ENCODE results near the gene RAI1. TPM values are rescaled to one million over a fixed set of nuclear protein-coding genes. Genes with fewer than 3 reads are reported as not detected.

RAI1 gene
- total RNA-seq, 1 donor from 2014 or later = 29.2 TPM

DNA sequence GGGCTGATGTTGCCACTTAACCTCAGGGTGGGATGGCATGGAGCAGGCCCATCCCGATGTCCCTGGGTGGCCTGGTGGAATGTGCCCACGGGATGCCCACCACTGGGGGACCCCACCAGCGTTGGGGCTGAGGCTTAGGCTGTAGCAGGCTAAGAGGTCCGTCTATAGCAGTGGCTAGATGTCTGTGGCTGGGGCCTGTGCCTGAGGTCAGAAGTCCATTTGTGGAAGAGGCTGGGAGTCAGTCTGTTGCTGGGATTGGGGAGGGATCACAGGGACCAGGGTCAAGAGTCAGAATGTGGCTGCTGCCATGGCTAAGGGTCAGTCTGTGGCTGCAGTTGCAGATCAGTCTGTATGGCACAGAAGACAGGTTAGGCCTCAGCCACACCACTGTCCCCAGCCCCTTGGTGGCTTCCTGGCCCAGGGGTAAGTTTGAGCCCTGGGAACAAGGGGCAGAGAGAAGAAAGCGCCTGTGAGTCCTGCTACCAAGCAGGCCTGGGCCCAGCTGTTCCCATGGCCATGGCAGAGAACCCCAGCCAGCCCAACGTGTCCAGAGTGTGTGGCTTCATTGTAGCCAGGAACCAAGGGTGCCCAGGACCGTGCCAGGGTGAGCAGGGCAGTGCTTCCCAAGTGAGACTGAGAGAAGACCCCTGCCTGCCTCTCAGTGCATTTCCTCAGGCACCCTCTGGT is 35.7 kb downstream of the RAI1 start:
- H3K36me3 ChIP-seq = no peaks in the 10 kb centered on the region
- H3K4me1 ChIP-seq = peaks cover 56% of the 10 kb centered on the region
- H3K4me3 ChIP-seq = no peak overlapping the region
- intact Hi-C loops (cut with DNase I) = no loop called here
- TF ChIP-seq POLR2AphosphoS5 (IDR thresholded peaks at IDR 0.05; ENCODE audit: insufficient read depth in 1 of 2, low read depth in 1 of 2) = no peak
- no peak for TF ChIP-seq POLR2A (IDR thresholded peaks at IDR 0.05)
- TF ChIP-seq, protein P1, sequence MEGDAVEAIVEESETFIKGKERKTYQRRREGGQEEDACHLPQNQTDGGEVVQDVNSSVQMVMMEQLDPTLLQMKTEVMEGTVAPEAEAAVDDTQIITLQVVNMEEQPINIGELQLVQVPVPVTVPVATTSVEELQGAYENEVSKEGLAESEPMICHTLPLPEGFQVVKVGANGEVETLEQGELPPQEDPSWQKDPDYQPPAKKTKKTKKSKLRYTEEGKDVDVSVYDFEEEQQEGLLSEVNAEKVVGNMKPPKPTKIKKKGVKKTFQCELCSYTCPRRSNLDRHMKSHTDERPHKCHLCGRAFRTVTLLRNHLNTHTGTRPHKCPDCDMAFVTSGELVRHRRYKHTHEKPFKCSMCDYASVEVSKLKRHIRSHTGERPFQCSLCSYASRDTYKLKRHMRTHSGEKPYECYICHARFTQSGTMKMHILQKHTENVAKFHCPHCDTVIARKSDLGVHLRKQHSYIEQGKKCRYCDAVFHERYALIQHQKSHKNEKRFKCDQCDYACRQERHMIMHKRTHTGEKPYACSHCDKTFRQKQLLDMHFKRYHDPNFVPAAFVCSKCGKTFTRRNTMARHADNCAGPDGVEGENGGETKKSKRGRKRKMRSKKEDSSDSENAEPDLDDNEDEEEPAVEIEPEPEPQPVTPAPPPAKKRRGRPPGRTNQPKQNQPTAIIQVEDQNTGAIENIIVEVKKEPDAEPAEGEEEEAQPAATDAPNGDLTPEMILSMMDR (IDR thresholded peaks at IDR 0.05) = no peak
- DNase-seq (ENCODE audit: extremely low spot score in 2 of 2) = no peak
- H3K27ac ChIP-seq = no peak overlapping the region
- no peaks in the 10 kb centered on the region for H3K9me3 ChIP-seq
- H3K27me3 ChIP-seq = no peaks in the 10 kb centered on the region

DNA sequence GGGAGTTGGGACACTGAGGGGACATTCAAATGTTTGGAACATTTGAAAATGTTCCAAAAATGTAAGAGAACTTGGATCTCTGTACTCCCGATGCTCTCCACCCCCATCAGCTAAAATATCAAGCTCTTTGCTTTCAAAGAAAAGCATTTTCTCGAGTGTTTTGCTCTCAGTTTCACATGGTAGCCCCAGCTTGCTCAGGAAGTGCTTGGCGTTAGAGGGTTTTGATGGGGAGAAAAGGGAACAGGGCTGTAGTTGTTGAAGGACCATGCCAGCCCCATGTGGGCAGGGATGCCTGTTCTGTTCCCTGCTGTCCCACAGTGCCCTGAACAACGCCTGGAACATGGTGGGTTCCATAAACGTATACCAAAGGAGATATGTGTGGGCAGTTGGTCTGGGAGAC is 37.0 kb downstream of the RAI1 start:
- Histone ChIP-seq H3K27me3 (no peaks in the 10 kb centered on the region), H3K27ac (no peak overlapping the region), H3K4me3 (no peak overlapping the region), H3K9me3 (no peaks in the 10 kb centered on the region), H3K36me3 (no peaks in the 10 kb centered on the region), H3K4me1 (peaks cover 56% of the 10 kb centered on the region)
- intact Hi-C loops (cut with DNase I) = no loop called here
- no peak for TF ChIP-seq POLR2AphosphoS5 (IDR thresholded peaks at IDR 0.05; ENCODE audit: insufficient read depth in 1 of 2, low read depth in 1 of 2)
- TF ChIP-seq, protein P1 (IDR thresholded peaks at IDR 0.05) = no peak
- DNase-seq (ENCODE audit: extremely low spot score in 2 of 2) = no peak

DNA sequence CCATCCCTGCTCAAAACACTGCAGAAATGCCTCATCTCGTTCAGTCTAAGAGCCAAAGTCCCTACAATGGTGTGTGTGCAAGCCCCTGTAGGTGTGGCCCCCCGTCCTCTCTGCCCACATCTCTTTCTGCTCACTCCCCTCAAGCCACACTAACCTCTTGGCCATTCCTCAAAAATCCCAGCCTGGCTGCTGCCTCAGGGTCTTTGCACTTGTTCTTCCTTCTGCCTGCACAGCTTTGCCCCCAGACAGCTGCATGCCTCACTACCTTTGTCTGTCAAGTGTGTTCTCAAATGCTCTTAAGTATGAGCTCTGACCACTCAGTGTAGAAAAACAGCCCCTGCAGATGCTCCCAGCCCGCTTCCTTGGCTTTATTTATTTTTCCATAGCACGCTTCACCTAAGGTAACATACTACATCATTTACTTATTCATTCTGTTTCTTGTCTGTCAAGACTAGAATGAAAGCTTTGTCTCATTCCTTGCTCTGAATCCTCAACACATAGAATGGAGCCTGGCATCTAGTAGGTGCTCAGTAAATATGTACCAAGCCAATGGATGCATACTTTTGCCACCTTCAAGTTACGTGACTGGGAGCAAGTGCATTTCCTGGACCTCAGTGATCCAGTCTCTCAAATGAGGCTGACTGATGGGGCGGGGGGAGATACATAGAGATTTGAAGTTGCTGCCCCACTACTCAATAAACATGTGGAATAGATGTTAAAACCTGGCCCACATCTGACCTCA is 38.1 kb downstream of the RAI1 start:
- Histone ChIP-seq H3K4me1 (peaks cover 53% of the 10 kb centered on the region), H3K27ac (no peak overlapping the region)

DNA sequence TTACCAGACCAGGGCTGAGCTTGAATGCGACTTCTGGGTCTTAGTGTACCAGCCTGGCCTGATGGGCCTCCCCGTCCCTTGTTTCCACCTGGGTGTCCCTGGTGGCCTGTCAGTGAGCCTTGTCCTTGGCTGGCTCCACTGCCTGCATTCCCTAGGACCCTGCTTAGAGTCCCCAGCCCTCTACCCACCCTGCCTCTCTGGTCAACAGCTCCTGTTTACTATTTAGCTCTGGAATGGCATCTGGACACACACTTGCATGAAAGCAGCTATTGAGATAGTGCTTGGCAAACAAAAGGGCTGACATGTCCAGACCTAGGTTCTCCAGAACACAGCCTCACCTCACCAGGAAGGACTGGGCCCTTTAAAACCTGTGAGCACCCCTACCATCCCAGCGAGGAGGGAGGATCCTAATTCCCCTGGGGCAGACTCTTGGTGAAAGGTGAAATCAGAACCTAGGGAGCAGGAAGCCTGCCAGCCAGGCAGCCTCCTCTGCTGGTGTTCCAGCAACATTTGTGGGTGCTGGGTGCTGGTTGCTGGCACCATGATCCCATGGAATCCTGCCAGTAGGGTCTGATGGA is 38.8 kb downstream of the RAI1 start:
- Histone ChIP-seq H3K36me3 (no peaks in the 10 kb centered on the region), H3K27ac (no peak overlapping the region), H3K4me1 (peaks cover 53% of the 10 kb centered on the region), H3K27me3 (no peaks in the 10 kb centered on the region), H3K4me3 (no peak overlapping the region), H3K9me3 (no peaks in the 10 kb centered on the region)
- intact Hi-C loops (cut with DNase I) = no loop called here
- TF ChIP-seq, protein P1 (IDR thresholded peaks at IDR 0.05) = no peak
- TF ChIP-seq POLR2A (IDR thresholded peaks at IDR 0.05) (no peak), POLR2AphosphoS5 (IDR thresholded peaks at IDR 0.05; ENCODE audit: insufficient read depth in 1 of 2, low read depth in 1 of 2) (no peak)
- no peak for DNase-seq (ENCODE audit: extremely low spot score in 2 of 2)

More for the DNA sequence above, 38.1 kb downstream of the RAI1 start:
- DNase-seq (ENCODE audit: extremely low spot score in 2 of 2) = no peak
- H3K27me3 ChIP-seq = no peaks in the 10 kb centered on the region
- no peak overlapping the region for H3K4me3 ChIP-seq
- no peaks in the 10 kb centered on the region for H3K36me3 ChIP-seq
- intact Hi-C loops (cut with DNase I) = no loop called here
- no peak for TF ChIP-seq POLR2A (IDR thresholded peaks at IDR 0.05)
- TF ChIP-seq, protein P1 (IDR thresholded peaks at IDR 0.05) = no peak
- TF ChIP-seq POLR2AphosphoS5 (IDR thresholded peaks at IDR 0.05; ENCODE audit: insufficient read depth in 1 of 2, low read depth in 1 of 2) = no peak
- no peaks in the 10 kb centered on the region for H3K9me3 ChIP-seq
